ENCODE data around the gene TMEM63A. TPM values are rescaled to one million over a fixed set of nuclear protein-coding genes. Genes with fewer than 3 reads are reported as not detected.
A peak's percentile ranks its signal among the peaks of the same experiment; 100 is the strongest.

Gene TMEM63A
- total RNA-seq, 6 experiments from 2014 or later = 32.1 to 81.5 (median 44.9) TPM

DNA sequence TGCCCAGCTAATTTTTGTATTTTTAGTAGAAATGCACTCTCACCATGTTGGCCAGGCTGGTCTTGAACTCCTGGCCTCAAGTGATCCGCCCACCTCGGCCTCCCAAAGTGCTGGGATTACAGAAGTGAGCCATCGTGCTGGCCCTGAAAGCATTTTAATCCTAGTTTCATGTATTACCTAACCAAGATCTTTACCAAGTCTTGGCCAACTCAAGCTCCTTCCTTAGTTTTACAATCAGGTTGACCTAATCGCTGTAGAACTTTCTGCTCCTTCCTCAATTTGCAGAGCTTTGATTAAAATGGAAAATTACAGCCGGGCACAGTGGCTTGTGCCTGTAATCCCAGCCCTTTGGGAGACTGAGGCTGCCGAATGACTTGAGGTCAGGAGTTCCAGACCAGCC, 3.2 kb upstream of the TMEM63A start:
- ATAC-seq (no peak), DNase-seq (peak in 1 of 3 donors; percentile 7)
- Histone ChIP-seq H3K9me3 (no peaks in the 10 kb centered on the region), H3K27ac (peak overlapping the region in 2 of 3 donors; percentile 8 to 44), H3K4me1 (peaks cover 0 to 65% (median 23%) of the 10 kb centered on the region in 4 donors), H3K4me3 (no peak overlapping the region), H3K27me3 (no peaks in the 10 kb centered on the region), H3K36me3 (no peaks in the 10 kb centered on the region)
- 68% methylated on average over 6 of the region's 6 CpGs for WGBS (ENCODE audit: insufficient coverage, low coverage, low lambda C conversion rate, missing lambda C conversion rate)
- TF ChIP-seq, protein P1, sequence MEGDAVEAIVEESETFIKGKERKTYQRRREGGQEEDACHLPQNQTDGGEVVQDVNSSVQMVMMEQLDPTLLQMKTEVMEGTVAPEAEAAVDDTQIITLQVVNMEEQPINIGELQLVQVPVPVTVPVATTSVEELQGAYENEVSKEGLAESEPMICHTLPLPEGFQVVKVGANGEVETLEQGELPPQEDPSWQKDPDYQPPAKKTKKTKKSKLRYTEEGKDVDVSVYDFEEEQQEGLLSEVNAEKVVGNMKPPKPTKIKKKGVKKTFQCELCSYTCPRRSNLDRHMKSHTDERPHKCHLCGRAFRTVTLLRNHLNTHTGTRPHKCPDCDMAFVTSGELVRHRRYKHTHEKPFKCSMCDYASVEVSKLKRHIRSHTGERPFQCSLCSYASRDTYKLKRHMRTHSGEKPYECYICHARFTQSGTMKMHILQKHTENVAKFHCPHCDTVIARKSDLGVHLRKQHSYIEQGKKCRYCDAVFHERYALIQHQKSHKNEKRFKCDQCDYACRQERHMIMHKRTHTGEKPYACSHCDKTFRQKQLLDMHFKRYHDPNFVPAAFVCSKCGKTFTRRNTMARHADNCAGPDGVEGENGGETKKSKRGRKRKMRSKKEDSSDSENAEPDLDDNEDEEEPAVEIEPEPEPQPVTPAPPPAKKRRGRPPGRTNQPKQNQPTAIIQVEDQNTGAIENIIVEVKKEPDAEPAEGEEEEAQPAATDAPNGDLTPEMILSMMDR (IDR thresholded peaks at IDR 0.05) = no peak
- TF ChIP-seq POLR2A (IDR thresholded peaks at IDR 0.05) = no peak
- intact Hi-C loops (cut with DNase I) = no loop called here

DNA sequence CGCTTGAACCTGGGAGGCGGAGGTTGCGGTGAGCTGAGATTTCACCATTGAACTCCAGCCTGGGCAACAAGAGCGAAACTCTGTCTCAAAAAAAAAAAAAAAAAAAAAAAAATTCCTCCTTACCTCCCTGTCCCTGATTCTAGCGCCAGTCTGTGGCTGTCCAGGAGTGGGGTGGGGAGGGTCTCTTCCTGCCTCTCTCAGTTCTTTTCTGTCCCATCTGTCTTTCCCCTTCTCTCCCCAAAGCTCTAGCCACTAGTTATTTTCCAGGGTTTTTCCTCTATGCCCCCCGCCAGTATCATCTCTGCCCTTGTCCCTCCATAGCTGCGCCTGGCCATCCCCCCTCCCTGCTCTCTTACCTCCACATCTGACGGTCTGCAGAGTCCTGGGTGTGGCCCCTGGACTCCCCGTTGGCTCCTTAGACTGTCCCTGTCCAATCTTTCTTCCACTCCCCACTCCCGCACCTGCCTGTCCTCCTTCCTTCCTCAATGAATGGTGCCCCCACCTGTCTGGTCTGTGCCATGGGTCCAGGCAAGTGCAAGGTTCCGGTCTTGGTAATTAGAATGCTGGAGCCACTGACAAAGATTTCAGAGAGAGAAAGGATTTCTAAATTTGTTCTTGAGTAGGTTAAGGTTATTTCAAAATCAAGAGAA, 1.6 kb upstream of the TMEM63A start:
- intact Hi-C loops (cut with DNase I) = no loop called here

DNA sequence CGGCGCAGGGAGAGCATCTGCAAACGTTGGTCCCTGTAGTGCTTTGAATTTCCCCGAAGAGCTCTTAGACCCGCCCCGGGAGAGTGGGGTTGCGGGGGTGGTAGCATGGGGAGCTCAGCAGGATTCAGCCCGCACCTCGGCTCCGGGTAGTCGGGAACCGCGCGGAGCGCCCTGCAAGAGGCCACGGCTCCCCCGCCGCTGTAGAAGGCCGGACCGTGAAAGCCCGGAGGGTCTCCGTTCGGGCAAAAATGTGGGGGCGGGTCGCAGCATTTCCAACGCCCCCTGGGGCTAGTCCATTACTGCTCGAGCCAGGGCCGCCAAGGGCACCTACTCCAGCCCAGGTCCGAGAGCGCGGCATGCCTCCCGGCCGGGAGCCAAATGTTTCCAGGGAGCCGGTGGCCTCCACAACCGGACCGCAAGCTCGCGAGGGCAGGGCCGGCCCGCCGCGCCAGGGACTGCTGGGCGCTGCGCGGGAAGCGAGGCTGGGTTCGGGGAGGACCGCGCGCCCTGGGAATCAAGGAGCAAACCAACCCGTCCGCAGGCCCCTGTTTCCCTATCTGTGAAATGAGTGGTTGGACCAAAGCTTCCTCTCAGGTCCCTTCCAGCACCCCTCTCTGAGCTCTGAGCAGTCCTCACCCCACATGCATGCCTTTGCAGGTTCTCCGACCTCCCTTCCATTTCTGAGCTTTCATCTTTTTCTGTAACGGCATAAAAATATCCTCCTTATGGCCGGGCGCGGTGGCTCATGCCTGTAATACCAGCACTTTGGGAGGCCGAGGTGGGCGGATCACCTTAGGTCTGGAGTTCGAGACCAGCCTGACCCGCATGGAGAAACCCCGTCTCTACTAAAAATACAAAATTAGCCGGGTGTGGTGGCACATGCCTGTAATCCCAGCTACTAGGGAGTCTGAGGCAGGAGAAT, 775 bp upstream of the TMEM63A start:
- Histone ChIP-seq H3K27ac (peak overlapping the region; percentile 97 to 98 (median 98)), H3K4me1 (peaks cover 0 to 72% (median 25%) of the 10 kb centered on the region in 4 donors), H3K36me3 (no peaks in the 10 kb centered on the region), H3K4me3 (peak overlapping the region; percentile 98 to 99 (median 98)), H3K27me3 (no peaks in the 10 kb centered on the region), H3K9me3 (no peaks in the 10 kb centered on the region)
- ATAC-seq = peak; percentile 22 to 52 (median 48)
- 10% methylated on average over 14 of the region's 63 CpGs for WGBS (ENCODE audit: insufficient coverage, low coverage, low lambda C conversion rate, missing lambda C conversion rate)
- intact Hi-C loops (cut with DNase I) = no loop called here
- no peak for TF ChIP-seq POLR2A (IDR thresholded peaks at IDR 0.05)
- TF ChIP-seq, protein P1 (IDR thresholded peaks at IDR 0.05) = no peak
- peak; percentile 75 to 84 (median 83) for DNase-seq

More for the DNA sequence above, 1.6 kb upstream of the TMEM63A start:
- H3K27ac ChIP-seq = peak overlapping the region in 2 of 3 donors; percentile 29 to 98
- no peak overlapping the region for H3K4me3 ChIP-seq
- WGBS (ENCODE audit: insufficient coverage, low coverage, low lambda C conversion rate, missing lambda C conversion rate) = 57% methylated on average over 6 of the region's 11 CpGs
- no peaks in the 10 kb centered on the region for H3K36me3 ChIP-seq
- ATAC-seq = no peak
- no peaks in the 10 kb centered on the region for H3K9me3 ChIP-seq
- no peaks in the 10 kb centered on the region for H3K27me3 ChIP-seq
- TF ChIP-seq, protein P1 (IDR thresholded peaks at IDR 0.05) = no peak
- TF ChIP-seq POLR2A (IDR thresholded peaks at IDR 0.05) = no peak
- DNase-seq = peak in 1 of 3 donors; percentile 43
- H3K4me1 ChIP-seq = peaks cover 0 to 67% (median 23%) of the 10 kb centered on the region in 4 donors

DNA sequence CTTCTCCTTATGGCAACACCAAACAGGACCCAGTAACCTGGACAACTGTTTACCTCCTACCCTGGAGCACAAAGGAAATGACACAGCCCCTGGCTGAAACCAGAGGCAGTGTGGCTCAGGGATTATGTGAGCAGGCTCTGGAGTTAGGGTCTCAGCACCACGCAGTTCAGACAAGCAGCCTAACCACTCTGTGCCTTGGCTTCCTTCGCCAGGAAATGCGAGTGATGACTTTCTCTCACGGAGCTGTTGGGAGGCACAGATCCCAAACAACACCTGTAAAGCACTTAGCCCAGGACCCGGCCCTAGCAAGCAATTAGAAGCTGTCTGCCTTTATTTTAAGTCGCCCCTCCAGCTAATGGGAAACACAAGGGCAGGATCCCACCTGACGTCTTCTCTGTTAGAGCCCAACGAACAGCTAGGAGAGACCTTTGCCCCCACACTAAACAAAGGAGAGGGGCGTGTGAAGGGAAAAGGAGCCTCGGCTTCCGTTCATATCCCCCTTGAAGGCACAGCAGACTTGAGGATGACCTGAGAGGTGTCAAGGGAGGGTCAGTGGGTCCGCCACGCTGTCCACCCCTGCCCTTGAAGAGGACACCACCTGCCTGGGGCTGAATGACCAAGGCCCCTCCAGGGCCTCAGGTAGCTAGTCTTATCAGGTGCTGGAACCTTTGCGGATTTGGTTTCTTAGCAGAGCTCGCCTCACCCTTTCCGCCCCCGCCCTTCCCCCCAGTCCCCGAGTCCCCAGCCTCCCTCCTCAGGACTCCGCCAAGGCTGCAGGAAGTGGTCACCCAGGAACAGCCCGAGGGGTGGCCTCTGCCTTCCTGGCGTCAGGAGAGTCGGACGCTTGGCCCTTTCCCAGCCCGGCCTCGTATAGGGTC, 860 bp downstream of the TMEM63A start:
- TF ChIP-seq POLR2A (IDR thresholded peaks at IDR 0.05) = no peak
- TF ChIP-seq, protein P1 (IDR thresholded peaks at IDR 0.05) = peak in 1 of 4 donors; percentile 5
- H3K36me3 ChIP-seq = peaks cover 0 to 9% (median 3%) of the 10 kb centered on the region in 4 donors
- 3% methylated on average over 15 of the region's 25 CpGs for WGBS (ENCODE audit: insufficient coverage, low coverage, low lambda C conversion rate, missing lambda C conversion rate)
- intact Hi-C loops (cut with DNase I) = no loop called here
- peak; percentile 8 to 22 (median 10) for ATAC-seq
- peak in 2 of 3 donors; percentile 64 to 70 for DNase-seq
- H3K27me3 ChIP-seq = no peaks in the 10 kb centered on the region
- H3K9me3 ChIP-seq = no peaks in the 10 kb centered on the region
- H3K4me1 ChIP-seq = peaks cover 0 to 68% (median 25%) of the 10 kb centered on the region in 4 donors
- H3K4me3 ChIP-seq = peak overlapping the region; percentile 98 to 99 (median 98)
- H3K27ac ChIP-seq = peak overlapping the region; percentile 97 to 98 (median 98)
